NCI-H128 (cell line): ENCODE results near the gene ITGAX.
"Not testable (repeated sequence)": the region's sequence is repeated elsewhere in the genome, so short reads cannot be mapped to it uniquely, and the experiment has no call there.

Experiments
- DNase-seq: peaks from one replicate; lab custom pipeline; 2025; ENCODE audit not compliant: unreplicated experiment; lab: John Stamatoyannopoulos, UW

The ITGAX gene

GRCh38 chr16:31404353-31405064, 49.5 kb downstream of the ITGAX start:
- DNase-seq: no peak

DNA sequence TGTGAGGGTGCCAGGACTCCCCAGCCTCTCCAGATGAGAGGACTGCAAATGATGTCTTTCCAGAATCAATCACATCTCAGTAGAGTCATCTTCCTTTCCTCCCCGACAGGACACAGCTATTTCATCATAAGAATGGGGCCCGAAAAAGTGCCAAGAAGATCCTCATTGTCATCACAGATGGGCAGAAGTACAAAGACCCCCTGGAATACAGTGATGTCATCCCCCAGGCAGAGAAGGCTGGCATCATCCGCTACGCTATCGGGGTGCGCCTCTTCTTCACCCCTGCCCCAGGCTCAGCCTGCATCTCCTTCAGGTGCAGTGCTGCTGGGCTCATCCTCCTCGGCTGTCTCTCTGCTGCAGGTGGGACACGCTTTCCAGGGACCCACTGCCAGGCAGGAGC, 52.4 kb downstream of the ITGAX start:
- DNase-seq: no peak

DNA sequence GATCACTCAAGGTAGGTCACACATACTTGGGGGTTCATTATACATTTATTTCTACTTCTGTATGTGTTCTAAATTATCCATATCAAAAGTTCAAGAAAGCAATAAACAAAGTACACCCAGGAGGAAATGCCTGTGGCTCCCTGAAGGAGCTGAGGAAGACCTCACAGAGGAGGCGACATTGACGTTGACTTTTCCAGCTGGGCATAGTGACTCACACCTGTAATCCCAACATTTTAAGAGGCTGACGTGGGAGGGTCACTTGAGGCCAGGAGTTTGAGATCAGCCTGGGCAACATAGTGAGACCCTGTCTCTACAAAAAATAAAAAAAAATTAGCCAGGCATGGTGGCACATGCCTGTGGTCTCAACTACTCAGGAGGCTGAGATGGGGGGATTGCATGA, 54.5 kb downstream of the ITGAX start:
- DNase-seq: no peak

- no peak for DNase-seq
Measured at GRCh38 chr16:31410082-31410481, 55.1 kb downstream of the ITGAX start.

DNA sequence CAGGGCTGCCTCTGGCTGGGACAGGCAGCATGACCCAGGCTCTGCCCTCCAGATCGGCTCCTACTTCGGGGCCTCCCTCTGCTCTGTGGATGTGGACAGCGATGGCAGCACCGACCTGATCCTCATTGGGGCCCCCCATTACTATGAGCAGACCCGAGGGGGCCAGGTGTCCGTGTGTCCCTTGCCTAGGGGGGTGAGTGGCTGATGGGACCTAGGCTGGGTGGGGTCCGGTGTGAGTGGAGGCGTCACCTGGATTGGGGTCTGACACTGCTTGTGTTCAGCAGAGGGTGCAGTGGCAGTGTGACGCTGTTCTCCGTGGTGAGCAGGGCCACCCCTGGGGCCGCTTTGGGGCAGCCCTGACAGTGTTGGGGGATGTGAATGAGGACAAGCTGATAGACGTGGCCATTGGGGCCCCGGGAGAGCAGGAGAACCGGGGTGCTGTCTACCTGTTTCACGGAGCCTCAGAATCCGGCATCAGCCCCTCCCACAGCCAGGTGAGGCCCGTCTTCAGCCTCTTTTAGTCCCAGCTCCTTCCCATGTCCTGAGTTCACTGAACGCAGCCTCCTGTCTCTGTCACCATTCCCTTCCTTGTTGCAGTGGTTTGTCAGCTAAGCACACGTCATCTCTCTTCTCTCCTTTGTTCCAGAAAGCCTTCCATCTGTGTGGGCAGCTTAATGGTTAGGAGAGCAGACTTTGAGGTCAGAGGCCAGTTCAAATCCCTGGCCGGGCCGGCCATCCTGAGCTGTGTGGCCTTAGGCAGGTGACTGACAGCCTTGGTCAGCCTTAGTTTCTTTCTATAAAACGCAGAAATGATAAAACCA, 56.3 kb downstream of the ITGAX start:
- DNase-seq: no peak

DNA sequence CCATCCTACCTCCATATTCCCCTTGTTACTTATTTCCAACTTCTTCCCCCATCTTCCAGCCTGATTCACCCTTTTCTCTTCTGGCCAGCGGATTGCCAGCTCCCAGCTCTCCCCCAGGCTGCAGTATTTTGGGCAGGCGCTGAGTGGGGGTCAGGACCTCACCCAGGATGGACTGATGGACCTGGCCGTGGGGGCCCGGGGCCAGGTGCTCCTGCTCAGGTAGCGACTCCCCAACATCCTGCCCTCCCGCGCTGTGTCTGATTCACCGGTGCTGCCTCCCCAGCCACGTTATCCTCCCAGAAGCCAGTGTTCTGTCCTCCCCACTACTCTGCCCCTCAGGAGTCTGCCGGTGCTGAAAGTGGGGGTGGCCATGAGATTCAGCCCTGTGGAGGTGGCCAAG, 57.8 kb downstream of the ITGAX start:
- DNase-seq: no peak

- DNase-seq: no peak
Measured at GRCh38 chr16:31413381-31413780, 58.4 kb downstream of the ITGAX start.

DNA sequence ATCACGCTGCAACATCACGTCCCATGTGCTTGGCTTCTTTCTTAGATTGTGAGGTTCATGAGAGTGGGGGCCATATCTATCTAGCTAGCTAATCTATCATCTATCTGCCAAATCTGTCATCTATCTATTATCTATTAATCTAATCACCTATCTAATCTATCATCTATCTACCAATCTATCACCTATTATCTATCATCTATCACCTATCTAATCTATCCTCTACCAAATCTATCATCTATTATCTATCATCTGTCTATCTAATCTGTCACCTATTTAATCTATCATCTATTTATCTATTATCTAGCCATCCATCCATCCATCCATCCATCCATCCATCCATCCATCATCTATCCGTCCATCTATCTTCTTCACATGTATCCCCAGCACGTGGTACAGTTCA, 59.0 kb downstream of the ITGAX start:
- DNase-seq: no peak

DNA sequence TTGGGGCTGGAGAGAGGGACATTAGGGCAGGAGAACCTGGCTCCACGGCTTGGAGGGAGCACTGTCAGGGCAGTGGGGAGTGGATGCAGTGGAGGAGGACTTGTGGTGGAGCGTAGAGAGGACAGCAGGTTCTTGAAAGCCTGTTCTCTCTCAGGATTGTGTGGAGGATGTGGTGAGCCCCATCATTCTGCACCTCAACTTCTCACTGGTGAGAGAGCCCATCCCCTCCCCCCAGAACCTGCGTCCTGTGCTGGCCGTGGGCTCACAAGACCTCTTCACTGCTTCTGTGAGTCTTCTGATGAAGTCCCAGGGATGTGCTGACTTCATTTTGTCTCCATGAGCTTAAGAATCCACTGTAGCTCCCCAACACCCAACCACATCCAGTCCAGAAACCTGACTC, 59.7 kb downstream of the ITGAX start:
- no peak for DNase-seq

- DNase-seq: no peak
Measured at GRCh38 chr16:31416371-31416770, 61.4 kb downstream of the ITGAX start.

DNA sequence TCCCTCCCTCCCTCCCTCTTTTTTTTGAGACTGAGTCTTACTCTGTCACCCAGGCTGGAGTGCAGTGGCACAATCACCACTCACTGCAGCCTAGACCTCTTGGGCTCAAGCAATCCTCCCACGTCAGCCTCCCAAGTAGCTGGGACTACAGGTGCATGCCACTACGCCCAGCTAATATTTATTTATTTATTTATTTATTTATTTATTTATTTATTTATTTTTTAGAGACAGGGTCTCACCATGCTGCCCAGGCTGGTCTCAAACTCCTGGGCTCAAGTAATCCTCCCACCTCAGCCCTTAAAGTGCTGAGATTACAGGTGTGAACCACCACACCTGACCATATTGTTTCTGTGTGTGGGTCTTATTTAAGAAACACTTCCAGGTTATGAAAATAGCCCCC, 62.1 kb downstream of the ITGAX start:
- not testable (repeated sequence) for DNase-seq

DNA sequence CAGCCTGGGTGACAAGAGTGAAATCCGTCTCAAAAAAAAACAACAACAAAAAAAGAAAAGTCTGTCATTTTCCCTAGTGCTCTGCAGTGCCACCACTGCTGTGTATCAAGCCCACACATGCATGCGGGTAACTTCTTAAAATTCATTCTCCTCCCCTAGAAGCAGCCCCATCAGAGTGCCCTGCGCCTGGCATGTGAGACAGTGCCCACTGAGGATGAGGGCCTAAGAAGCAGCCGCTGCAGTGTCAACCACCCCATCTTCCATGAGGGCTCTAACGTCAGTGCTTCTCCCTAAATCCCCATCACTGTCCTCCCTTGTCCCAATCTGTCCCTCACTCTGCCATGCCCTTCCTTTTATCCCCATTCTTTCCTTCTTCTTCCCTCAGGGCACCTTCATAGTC, 62.9 kb downstream of the ITGAX start:
- DNase-seq: no peak

GRCh38 chr16:31420037-31420436, 65.1 kb downstream of the ITGAX start:
- no peak for DNase-seq

DNA sequence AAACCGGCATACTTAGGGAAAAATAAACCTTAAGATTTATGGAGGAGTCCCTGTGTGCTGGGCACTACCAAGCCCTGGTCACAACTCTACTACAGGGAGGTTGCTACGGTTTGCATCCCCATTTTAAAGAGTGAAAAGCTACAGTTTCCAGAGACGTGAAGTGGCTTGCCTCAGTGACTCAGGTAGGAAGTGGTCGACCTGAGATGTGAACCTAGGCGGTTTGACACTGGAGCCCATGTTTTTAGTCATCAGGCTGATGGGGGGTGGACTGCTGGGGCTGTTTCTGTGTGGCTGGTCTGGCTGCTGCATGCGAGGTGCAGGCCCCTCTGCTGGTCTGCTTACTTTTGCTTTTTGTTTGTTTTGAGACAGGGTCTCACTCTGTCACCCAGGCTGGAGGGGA, 66.6 kb downstream of the ITGAX start:
- DNase-seq: no peak

DNA sequence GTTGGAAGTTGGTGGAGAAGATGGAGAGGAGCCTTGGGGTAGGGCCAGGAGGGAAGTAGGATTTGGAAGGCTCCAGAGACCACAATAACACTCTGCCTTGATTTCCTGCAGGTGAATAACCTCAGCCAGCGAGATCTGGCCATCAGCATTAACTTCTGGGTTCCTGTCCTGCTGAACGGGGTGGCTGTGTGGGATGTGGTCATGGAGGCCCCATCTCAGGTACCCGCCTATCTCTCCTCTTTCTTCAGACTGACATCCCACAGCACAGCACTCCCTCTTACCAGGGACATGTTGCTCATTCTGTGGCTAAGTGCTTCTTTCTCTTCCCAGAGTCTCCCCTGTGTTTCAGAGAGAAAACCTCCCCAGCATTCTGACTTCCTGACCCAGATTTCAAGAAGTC, 68.3 kb downstream of the ITGAX start:
- no peak for DNase-seq

DNA sequence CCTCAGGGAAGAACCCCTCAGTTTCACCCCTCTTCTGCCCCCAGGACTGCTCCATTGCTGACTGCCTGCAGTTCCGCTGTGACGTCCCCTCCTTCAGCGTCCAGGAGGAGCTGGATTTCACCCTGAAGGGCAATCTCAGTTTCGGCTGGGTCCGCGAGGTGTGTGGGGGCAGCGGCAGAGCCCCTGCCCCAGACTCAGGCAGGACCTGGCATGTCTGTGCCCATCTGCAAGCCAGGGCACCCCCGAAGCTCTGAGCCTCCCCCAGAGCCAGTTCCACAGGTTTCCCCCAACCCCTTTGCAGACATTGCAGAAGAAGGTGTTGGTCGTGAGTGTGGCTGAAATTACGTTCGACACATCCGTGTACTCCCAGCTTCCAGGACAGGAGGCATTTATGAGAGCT, 68.8 kb downstream of the ITGAX start:
- no peak for DNase-seq

GRCh38 chr16:31427441-31428278, 72.7 kb downstream of the ITGAX start:
- DNase-seq: no peak

DNA sequence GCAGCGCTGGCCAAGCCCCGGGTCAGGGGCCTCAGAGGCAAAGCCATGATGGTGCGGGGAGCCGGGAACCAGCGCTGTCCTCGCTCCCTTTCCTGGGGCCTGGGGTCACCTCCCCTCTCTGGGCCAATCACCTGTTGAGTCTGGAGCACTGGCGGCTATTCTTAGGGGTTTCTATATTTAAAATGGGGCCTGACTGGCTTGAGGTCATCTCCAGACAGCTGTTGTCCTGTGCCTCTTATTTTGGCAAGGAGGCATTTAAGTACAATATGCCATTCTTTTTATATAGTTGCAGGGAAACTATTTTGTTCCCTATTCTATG, 73.3 kb downstream of the ITGAX start, which contains the start of gene COX6A2:
Gene COX6A2 (minus strand): TSS at position 82 of the 319 bp plus-strand sequence. CDS start 35 bp downstream, at position 47.
- DNase-seq: no peak

DNA sequence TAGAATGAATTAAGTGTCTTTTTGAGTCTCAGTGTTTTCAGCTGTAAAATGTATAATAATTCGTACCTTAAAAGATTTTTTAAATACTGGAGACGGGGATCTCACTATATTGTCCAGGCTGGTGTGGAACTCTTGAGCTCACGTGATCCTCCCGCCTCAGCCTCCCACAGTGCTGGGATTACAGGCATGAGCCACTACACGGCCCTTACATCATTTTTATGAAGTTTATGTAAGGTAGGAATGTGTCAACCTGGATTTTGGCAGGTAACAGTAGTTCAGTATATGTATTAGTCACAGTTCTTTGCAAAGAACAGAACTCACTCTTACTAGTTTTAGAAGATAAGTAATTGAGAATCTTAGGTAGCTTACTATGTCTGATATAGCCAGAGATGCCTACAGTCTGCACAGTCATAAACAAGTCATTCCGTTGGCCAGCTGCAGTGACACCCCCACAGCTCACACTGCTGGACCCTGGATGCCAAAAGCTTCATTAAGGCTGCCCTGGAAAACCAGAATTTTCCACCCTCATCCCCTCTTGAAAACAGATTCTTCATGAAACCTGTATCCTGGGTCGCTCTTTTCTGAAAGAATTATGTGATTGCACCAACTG, 73.8 kb downstream of the ITGAX start:
- no peak for DNase-seq

DNA sequence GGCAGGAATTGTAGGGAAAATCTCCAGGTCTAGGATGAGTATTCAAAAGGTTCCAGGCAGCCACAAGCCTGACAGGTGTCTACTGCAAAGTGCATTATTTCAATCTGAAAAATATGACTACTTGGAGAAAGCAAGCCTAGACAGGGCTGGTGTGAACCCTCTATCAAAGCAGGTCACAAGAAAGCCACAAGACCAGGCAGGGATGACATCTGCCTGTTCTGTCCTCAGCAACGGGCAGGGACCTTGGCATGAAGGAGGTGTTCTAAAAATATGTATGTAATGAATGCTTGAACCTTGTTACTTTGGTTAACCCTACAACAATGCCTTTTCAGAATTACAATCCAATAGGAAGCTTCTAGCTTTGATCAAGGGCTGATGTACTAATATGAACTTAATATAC, 74.3 kb downstream of the ITGAX start:
- DNase-seq: no peak

DNA sequence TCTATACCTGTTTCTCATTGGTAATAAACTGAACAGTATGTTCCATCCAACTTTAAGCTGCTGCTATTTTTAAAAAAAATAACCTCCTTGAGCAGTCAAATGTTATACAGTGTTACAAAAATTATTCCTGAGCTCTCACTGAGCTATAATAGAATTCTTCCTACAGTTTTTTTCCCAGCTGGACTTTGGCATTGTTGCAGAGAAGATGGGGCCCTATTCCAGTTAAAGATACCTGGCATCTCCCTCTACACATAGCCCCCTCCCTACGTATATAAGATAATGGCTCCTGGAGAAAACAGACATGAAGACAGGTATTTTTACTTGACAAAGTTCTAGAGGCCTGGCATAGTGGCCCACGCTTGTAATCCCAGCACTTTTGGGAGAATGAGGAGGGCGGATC, 74.8 kb downstream of the ITGAX start:
- DNase-seq: no peak
